Thoracic aorta (tissue), 2 donors: ENCODE measurements around the gene LRPPRC. TPM values are rescaled to one million over a fixed set of nuclear protein-coding genes. Genes with fewer than 3 reads are reported as not detected.

Experiments used
- ATAC-seq: fragments of 150-250 bp; one replicate; pipeline ENCODE4 v1.8.0; 2017; ENCODE audit warnings: low read depth; ENCODE audit not compliant: insufficient number of reproducible peaks, low FRiP score
- DNase-seq: peaks from one replicate; pipeline ENCODE4 v3.0.0-alpha.2; 2020; ENCODE audit warnings: low spot score
- H3K27ac ChIP-seq, 2 donors: fragments of 200-600 bp; sonication (generic); 1 replicate in 1 of 2; 2 replicates in 1 of 2; pipeline ENCODE4 v1.5.1; 2016; ENCODE audit warnings: mild to moderate bottlenecking in 2 of 2, moderate library complexity in 2 of 2
- H3K27me3 ChIP-seq: fragments of 200-600 bp; sonication (generic); replicated peaks from 2 replicates; pipeline ENCODE4 v1.6.0; 2016; ENCODE audit warnings: mild to moderate bottlenecking; ENCODE audit not compliant: insufficient read depth
- H3K36me3 ChIP-seq: fragments of 200-600 bp; sonication (generic); one replicate; pipeline ENCODE4 v1.5.1; 2016
- H3K4me1 ChIP-seq, 2 donors: fragments of 200-600 bp; sonication (generic); 1 replicate in 1 of 2; 2 replicates in 1 of 2; pipeline versions ENCODE4 v1.5.1 to v1.6.0; 2016; ENCODE audit warnings: low read depth in 2 of 2, mild to moderate bottlenecking in 1 of 2; ENCODE audit not compliant: control insufficient read depth in 1 of 2
- H3K4me3 ChIP-seq: fragments of 200-600 bp; sonication (generic); 2 replicates; pipeline ENCODE4 v1.5.1; 2016; ENCODE audit warnings: mild to moderate bottlenecking
- H3K9me3 ChIP-seq: fragments of 200-600 bp; sonication (generic); 2 replicates; pipeline ENCODE4 v1.5.1; 2016
- total RNA-seq, 2 donors: library from RNA; depleted of rRNA; stranded (reverse); fragments of >200 nt; gene quantifications; one replicate each; pipeline versions ENCODE4 v1.1.0 to v1.2.3, GENCODE V29; 2016
- TF ChIP-seq, protein P1 (sequence below): fragments of 200-600 bp; sonication (generic); IDR thresholded peaks from one replicate; pipeline ENCODE4 v1.5.1; 2019; ENCODE audit warnings: antibody characterized with exemption

Gene LRPPRC
- total RNA-seq, 2 donors from 2014 or later: 37.0 to 55.4 TPM

DNA sequence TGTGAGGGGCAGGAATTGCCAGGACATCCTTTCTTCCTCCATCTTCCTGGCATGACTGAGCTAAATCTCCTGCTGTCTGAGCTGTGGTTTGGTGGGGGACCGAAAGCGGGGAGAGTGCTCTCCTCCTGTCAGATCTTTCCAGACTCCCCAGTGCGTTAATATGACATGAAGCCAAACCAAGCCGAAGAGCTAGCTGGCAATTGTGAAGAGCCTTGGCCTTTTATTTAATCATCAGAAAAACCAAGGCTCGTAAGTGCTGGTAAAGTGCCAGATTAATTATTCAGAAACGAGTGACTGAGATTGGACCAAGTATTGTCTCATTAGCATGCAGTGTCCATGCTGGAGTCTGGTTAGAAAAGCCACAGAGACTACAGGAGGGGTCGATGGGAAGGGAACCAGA, 14.5 kb upstream of the LRPPRC start:
- H3K27me3 ChIP-seq: no peaks in the 10 kb centered on the region
- no peaks in the 10 kb centered on the region for H3K9me3 ChIP-seq
- TF ChIP-seq, protein P1, sequence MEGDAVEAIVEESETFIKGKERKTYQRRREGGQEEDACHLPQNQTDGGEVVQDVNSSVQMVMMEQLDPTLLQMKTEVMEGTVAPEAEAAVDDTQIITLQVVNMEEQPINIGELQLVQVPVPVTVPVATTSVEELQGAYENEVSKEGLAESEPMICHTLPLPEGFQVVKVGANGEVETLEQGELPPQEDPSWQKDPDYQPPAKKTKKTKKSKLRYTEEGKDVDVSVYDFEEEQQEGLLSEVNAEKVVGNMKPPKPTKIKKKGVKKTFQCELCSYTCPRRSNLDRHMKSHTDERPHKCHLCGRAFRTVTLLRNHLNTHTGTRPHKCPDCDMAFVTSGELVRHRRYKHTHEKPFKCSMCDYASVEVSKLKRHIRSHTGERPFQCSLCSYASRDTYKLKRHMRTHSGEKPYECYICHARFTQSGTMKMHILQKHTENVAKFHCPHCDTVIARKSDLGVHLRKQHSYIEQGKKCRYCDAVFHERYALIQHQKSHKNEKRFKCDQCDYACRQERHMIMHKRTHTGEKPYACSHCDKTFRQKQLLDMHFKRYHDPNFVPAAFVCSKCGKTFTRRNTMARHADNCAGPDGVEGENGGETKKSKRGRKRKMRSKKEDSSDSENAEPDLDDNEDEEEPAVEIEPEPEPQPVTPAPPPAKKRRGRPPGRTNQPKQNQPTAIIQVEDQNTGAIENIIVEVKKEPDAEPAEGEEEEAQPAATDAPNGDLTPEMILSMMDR: no peak
- no peak overlapping the region for H3K4me3 ChIP-seq
- no peak for ATAC-seq
- no peak for DNase-seq
- H3K4me1 ChIP-seq: no peaks in the 10 kb centered on the region
- H3K27ac ChIP-seq: no peak overlapping the region
- no peaks in the 10 kb centered on the region for H3K36me3 ChIP-seq

DNA sequence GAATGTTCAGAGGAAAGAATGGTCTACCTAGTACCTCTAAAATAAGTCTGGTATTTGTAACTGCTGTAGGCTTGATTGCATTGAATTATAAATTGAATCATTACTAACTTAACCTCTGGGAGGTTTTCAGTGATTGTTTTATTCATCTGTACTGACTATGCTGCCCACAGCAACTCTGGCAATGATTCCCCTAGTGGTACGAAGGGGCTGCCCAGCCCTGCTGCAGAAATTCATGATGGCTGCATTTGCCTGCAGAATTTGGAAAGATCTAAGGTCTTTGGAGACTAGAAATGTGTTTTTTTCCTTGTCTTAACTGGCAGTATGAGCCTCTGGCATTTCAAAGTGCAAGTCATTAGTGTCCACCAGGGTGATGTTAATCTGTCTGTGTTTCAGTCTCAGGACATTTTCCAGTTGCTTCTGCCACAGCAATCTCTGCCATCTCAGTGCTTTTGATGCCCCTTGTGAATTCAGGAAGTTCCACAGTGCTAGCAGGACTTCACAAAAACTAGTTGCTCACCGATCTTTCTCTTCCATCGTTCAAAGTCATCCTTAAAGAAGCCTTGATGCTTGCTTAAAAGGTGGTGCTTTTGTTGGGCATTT, 13.4 kb upstream of the LRPPRC start:
- DNase-seq (no peak), ATAC-seq (no peak)
- Histone ChIP-seq H3K36me3 (no peaks in the 10 kb centered on the region), H3K4me3 (no peak overlapping the region), H3K9me3 (no peaks in the 10 kb centered on the region), H3K27ac (no peak overlapping the region), H3K4me1 (no peaks in the 10 kb centered on the region), H3K27me3 (no peaks in the 10 kb centered on the region)
- TF ChIP-seq, protein P1: no peak

DNA sequence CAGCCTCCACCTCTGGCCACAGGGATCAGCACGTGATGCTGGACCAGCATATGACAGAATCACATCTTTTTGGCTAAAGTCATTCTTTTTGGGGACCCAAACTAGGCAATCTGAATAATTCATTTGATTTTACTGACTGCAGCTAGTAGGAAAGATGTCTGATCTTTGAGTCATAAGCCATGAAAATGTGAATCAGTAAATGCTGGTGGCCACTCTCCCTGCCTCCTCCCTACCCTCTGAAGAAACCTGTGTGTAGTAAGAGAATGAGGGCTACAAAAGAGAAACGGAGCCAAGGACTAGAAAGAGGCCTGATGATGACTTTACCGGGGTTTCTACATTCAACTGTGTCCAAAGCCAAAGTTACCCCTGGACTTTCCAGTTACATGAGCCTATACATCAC, 10.1 kb upstream of the LRPPRC start:
- no peaks in the 10 kb centered on the region for H3K27me3 ChIP-seq
- no peak overlapping the region for H3K27ac ChIP-seq
- DNase-seq (no peak), ATAC-seq (no peak)
- no peaks in the 10 kb centered on the region for H3K36me3 ChIP-seq
- TF ChIP-seq, protein P1: no peak
- H3K4me3 ChIP-seq: no peak overlapping the region
- no peaks in the 10 kb centered on the region for H3K9me3 ChIP-seq
- H3K4me1 ChIP-seq: no peaks in the 10 kb centered on the region

DNA sequence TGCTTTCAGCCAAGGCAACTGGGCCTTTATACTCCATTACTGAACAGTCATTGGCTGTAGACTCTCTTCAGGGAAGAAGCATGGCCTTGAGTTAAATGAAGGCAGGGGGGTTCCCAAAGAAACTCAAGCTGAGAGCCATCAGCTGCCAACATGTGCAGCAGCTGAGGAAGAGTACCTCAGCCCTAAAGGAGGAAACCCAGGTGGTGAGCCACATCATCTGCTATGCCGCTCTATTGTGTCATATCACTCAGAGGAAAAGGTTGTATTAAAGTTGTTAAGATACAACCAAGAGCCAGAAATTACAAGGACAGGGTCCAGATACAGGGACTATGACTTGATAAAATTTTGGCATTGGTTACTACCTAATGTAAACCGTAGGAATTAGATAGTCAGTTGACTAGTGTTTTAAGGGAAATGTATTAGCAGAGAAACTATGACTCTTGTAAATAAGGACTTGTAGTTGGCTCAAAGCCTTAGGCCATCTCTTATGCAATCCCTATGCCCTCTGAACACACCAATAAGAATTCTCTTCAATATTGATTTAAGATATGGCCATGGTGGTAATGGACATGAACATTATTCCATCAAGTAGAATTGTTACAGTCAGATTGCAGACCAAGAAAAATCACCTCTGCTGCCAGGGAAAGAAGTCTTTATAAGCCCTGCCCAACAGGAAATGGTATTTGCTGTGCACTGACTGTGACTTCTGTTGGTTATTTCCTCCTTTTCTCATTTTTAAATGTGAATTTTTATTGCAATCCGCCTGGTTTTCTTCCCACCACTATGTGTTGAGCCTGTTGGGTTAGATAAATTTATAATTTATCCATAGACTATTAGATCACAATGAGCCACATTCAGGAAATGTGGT, 9.2 kb upstream of the LRPPRC start:
- no peak for ATAC-seq
- Histone ChIP-seq H3K9me3 (no peaks in the 10 kb centered on the region), H3K27ac (no peak overlapping the region), H3K36me3 (no peaks in the 10 kb centered on the region), H3K4me1 (no peaks in the 10 kb centered on the region), H3K4me3 (no peak overlapping the region), H3K27me3 (no peaks in the 10 kb centered on the region)
- no peak for DNase-seq
- TF ChIP-seq, protein P1: no peak

DNA sequence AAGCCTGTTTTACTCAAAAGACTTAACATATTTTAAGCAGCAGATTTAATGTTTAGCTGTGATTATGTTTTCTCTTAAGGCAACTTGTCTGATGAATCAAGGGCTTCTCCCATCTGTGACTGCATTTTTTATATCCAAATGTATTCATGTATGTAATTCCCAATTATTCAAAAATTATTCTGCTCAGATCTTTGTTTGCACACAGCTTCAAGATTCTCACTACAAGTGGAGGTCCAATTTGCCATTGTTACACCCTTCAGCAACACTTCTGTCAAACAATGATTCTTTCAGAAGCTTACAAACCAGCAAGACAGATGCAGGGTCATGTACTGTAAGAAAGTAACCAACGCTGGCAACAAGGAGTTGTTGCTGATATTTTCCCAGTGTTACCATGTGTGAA, 5.9 kb upstream of the LRPPRC start:
- no peaks in the 10 kb centered on the region for H3K27me3 ChIP-seq
- no peak overlapping the region for H3K27ac ChIP-seq
- H3K4me1 ChIP-seq: no peaks in the 10 kb centered on the region
- DNase-seq (no peak), ATAC-seq (no peak)
- TF ChIP-seq, protein P1: no peak
- H3K4me3 ChIP-seq: no peak overlapping the region
- H3K9me3 ChIP-seq: no peaks in the 10 kb centered on the region
- H3K36me3 ChIP-seq: no peaks in the 10 kb centered on the region
